ENCODE data around the gene TRIM46. TPM values are rescaled to one million over a fixed set of nuclear protein-coding genes. Genes with fewer than 3 reads are reported as not detected.

TRIM46 gene
- total and polyA plus RNA-seq, 2 of the 13 experiments (the other 11 are each of a cell fraction or from before 2014, with no cell fraction given): 0.04 to 0.09 TPM

GRCh38 chr1:155131285-155131684 is 42.4 kb upstream of the TRIM46 start (continued):
- TF ChIP-seq ZNF687 (CRISPR knock-in tag; IDR thresholded peaks at IDR 0.05) (peak; percentile 69), POLR2G (IDR thresholded peaks at IDR 0.05; ENCODE audit: low read depth, low read length) (peak; percentile 46; the same call in 1 of the 2 replicates), ARID5B (CRISPR knock-in tag; IDR thresholded peaks at IDR 0.05) (0 out of 2 replicates have a peak, but pooled peaks have one; percentile 4), SAP130 (CRISPR knock-in tag; IDR thresholded peaks at IDR 0.05; ENCODE audit: low read depth) (0 out of 2 replicates have a peak, but pooled peaks have one; percentile 19)
